ENCODE data around the gene C10orf143.

Gene C10orf143

GRCh38 chr10:130041451-130042371, 68.9 kb downstream of the C10orf143 start:
- Mint-ChIP-seq H3K36me3 (no peaks in the 10 kb centered on the region), H3K27ac (no peak overlapping the region), H3K27me3 (peaks cover 15 to 18% of the 10 kb centered on the region in 2 donors), H3K9me3 (peaks cover 0 to 2% of the 10 kb centered on the region in 2 donors), H3K4me1 (no peaks in the 10 kb centered on the region), H3K4me3 (no peak overlapping the region)
- DNase-seq, result no peak
- no peak for ATAC-seq (replicated peaks)

GRCh38 chr10:130040817-130041330, 69.8 kb downstream of the C10orf143 start:
- peaks cover 0 to 2% of the 10 kb centered on the region in 2 donors for H3K9me3 Mint-ChIP-seq
- H3K4me1 Mint-ChIP-seq, result no peaks in the 10 kb centered on the region
- ATAC-seq (replicated peaks) (no peak), DNase-seq (no peak)
- H3K36me3 Mint-ChIP-seq, result no peaks in the 10 kb centered on the region
- H3K27ac Mint-ChIP-seq, result no peak overlapping the region
- H3K27me3 Mint-ChIP-seq, result peaks cover 17 to 18% of the 10 kb centered on the region in 2 donors
- no peak overlapping the region for H3K4me3 Mint-ChIP-seq

GRCh38 chr10:130040351-130040750, 70.3 kb downstream of the C10orf143 start:
- Mint-ChIP-seq H3K27ac (no peak overlapping the region), H3K36me3 (no peaks in the 10 kb centered on the region), H3K4me1 (no peaks in the 10 kb centered on the region), H3K27me3 (peaks cover 14 to 18% of the 10 kb centered on the region in 2 donors), H3K4me3 (no peak overlapping the region), H3K9me3 (no peaks in the 10 kb centered on the region)
- ATAC-seq (replicated peaks), result no peak
- DNase-seq, result no peak

- DNase-seq, result no peak
- Mint-ChIP-seq H3K36me3 (no peaks in the 10 kb centered on the region), H3K4me3 (no peak overlapping the region), H3K27ac (no peak overlapping the region), H3K9me3 (no peaks in the 10 kb centered on the region), H3K27me3 (peaks cover 12 to 18% of the 10 kb centered on the region in 2 donors), H3K4me1 (no peaks in the 10 kb centered on the region)
- no peak for ATAC-seq (replicated peaks)
Measured at GRCh38 chr10:130039141-130039540, 71.5 kb downstream of the C10orf143 start.

- ATAC-seq (replicated peaks) (no peak), DNase-seq (no peak)
- Mint-ChIP-seq H3K27ac (no peak overlapping the region), H3K36me3 (no peaks in the 10 kb centered on the region), H3K4me1 (no peaks in the 10 kb centered on the region), H3K27me3 (peaks cover 7 to 18% of the 10 kb centered on the region in 2 donors), H3K4me3 (no peak overlapping the region), H3K9me3 (no peaks in the 10 kb centered on the region)
Measured at GRCh38 chr10:130038611-130039109, 72.0 kb downstream of the C10orf143 start.

- no peaks in the 10 kb centered on the region for H3K4me1 Mint-ChIP-seq
- DNase-seq (no peak), ATAC-seq (replicated peaks) (no peak)
- no peak overlapping the region for H3K27ac Mint-ChIP-seq
- H3K27me3 Mint-ChIP-seq, result peaks cover 4 to 18% of the 10 kb centered on the region in 2 donors
- no peak overlapping the region for H3K4me3 Mint-ChIP-seq
- H3K36me3 Mint-ChIP-seq, result no peaks in the 10 kb centered on the region
- H3K9me3 Mint-ChIP-seq, result no peaks in the 10 kb centered on the region
Measured at GRCh38 chr10:130038019-130038555, 72.5 kb downstream of the C10orf143 start.

GRCh38 chr10:130037169-130037661, 73.4 kb downstream of the C10orf143 start:
- Mint-ChIP-seq H3K4me3 (no peak overlapping the region), H3K27me3 (peaks cover 4 to 18% of the 10 kb centered on the region in 2 donors), H3K27ac (no peak overlapping the region), H3K9me3 (peaks cover 0 to 3% of the 10 kb centered on the region in 2 donors), H3K4me1 (no peaks in the 10 kb centered on the region), H3K36me3 (no peaks in the 10 kb centered on the region)
- DNase-seq (no peak), ATAC-seq (replicated peaks) (no peak)

GRCh38 chr10:130036296-130037065, 74.1 kb downstream of the C10orf143 start:
- Mint-ChIP-seq H3K27ac (no peak overlapping the region), H3K4me1 (no peaks in the 10 kb centered on the region), H3K36me3 (no peaks in the 10 kb centered on the region), H3K9me3 (peaks cover 0 to 3% of the 10 kb centered on the region in 2 donors), H3K27me3 (peaks cover 4 to 18% of the 10 kb centered on the region in 2 donors), H3K4me3 (no peak overlapping the region)
- DNase-seq (no peak), ATAC-seq (replicated peaks) (no peak)

GRCh38 chr10:130029209-130029608, 81.4 kb downstream of the C10orf143 start:
- Mint-ChIP-seq H3K27me3 (peaks cover 0 to 8% of the 10 kb centered on the region in 2 donors), H3K27ac (no peak overlapping the region), H3K4me3 (no peak overlapping the region), H3K9me3 (peaks cover 0 to 3% of the 10 kb centered on the region in 2 donors), H3K4me1 (no peaks in the 10 kb centered on the region), H3K36me3 (no peaks in the 10 kb centered on the region)
- no peak for ATAC-seq (replicated peaks)
- no peak for DNase-seq

- no peak for ATAC-seq (replicated peaks)
- Mint-ChIP-seq H3K4me1 (no peaks in the 10 kb centered on the region), H3K27me3 (peaks cover 0 to under 1% of the 10 kb centered on the region in 2 donors), H3K36me3 (no peaks in the 10 kb centered on the region), H3K4me3 (no peak overlapping the region), H3K9me3 (peaks cover 0 to 3% of the 10 kb centered on the region in 2 donors), H3K27ac (no peak overlapping the region)
- DNase-seq, result no peak
Measured at GRCh38 chr10:130028465-130028819, 82.2 kb downstream of the C10orf143 start.

GRCh38 chr10:130027716-130028464, 82.7 kb downstream of the C10orf143 start:
- H3K4me3 Mint-ChIP-seq, result no peak overlapping the region
- no peaks in the 10 kb centered on the region for H3K27me3 Mint-ChIP-seq
- H3K4me1 Mint-ChIP-seq, result no peaks in the 10 kb centered on the region
- no peaks in the 10 kb centered on the region for H3K36me3 Mint-ChIP-seq
- DNase-seq, result no peak
- H3K9me3 Mint-ChIP-seq, result peaks cover 0 to 3% of the 10 kb centered on the region in 2 donors
- ATAC-seq (replicated peaks), result no peak
- H3K27ac Mint-ChIP-seq, result no peak overlapping the region

GRCh38 chr10:130026670-130027456, 83.8 kb downstream of the C10orf143 start:
- H3K4me1 Mint-ChIP-seq, result no peaks in the 10 kb centered on the region
- H3K27ac Mint-ChIP-seq, result no peak overlapping the region
- peaks cover 0 to 5% of the 10 kb centered on the region in 2 donors for H3K27me3 Mint-ChIP-seq
- DNase-seq, result no peak
- no peaks in the 10 kb centered on the region for H3K36me3 Mint-ChIP-seq
- no peak overlapping the region for H3K4me3 Mint-ChIP-seq
- no peak for ATAC-seq (replicated peaks)
- H3K9me3 Mint-ChIP-seq, result no peaks in the 10 kb centered on the region

All from stimulated activated naive B cell treated with anti-CD40 and anti-IgM and Interleukin-4, amounts not matched to agents 10 μg/mL and 1 μg/mL and 100 μg/mL, for 72 hours (primary cell).